ENCODE measurements around the gene RALGAPB. TPM values are rescaled to one million over a fixed set of nuclear protein-coding genes. Genes with fewer than 3 reads are reported as not detected.

Gene RALGAPB
- total and polyA plus RNA-seq, 2 of the 13 experiments (the other 11 are each of a cell fraction or from before 2014, with no cell fraction given): 17.6 to 30.6 TPM

DNA sequence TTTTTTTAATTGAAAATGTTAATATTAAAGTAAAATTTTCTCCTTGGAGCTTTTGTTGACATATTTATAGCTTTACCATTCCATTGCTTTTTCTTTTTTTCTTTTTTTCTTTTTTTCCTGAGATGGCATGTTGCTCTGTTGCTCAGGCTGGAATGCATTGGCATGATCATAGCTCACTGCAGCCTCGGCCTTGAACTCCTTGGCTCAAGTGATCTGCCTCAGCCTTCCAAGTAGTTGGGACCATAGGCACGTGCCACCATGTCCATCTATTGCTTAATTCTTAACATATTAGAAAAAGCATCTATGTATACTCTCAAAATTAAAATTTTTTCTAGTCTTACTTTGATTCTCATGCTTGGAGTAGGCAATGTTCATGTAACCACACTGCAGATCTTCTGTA, 43.0 kb downstream of the RALGAPB start:
- Histone ChIP-seq H3K36me3 (replicated peaks in 1 of 2; ENCODE audit: control insufficient read depth in 1 of 2, insufficient read depth in 2 of 2, low read length in 2 of 2) (peaks cover 16 to 31% of the 10 kb centered on the region in 2 experiments), H4K20me1 (ENCODE audit: insufficient read depth, low read length) (no peaks in the 10 kb centered on the region), H3K9me3 (ENCODE audit: low read length) (no peaks in the 10 kb centered on the region), H3K79me2 (ENCODE audit: insufficient read depth, low read length) (no peaks in the 10 kb centered on the region), H2AFZ (ENCODE audit: low read length) (no peak overlapping the region), H3K27ac (ENCODE audit: extremely low read length, insufficient read depth, low read length) (no peak overlapping the region), H3K4me1 (ENCODE audit: insufficient read depth, low read length) (no peaks in the 10 kb centered on the region), H3K27me3 (ENCODE audit: control insufficient read depth in 1 of 2, insufficient read depth in 2 of 2, low read length in 2 of 2) (no peaks in the 10 kb centered on the region), H3K4me2 (ENCODE audit: low read depth, low read length) (no peak overlapping the region), H3K9ac (ENCODE audit: insufficient read depth, low read depth, low read length) (no peak overlapping the region), H3K4me3 (replicated peaks in 1 of 3; ENCODE audit: insufficient read depth in 1 of 3, low read depth in 2 of 3, low read length in 3 of 3) (no peak overlapping the region)
- in situ Hi-C loops (cut with HindIII; ENCODE audit: extremely low pct_ligation_motif_present, low pct_unique_long_range_greater_than_20kb) (no loop called here), intact Hi-C loops (cut with micrococcal nuclease; ENCODE audit: unreplicated experiment) (no loop called here)
- DNase-seq (ENCODE audit: low spot score): no peak
- no peak for FAIRE-seq
- TF ChIP-seq RXRB (CRISPR knock-in tag; IDR thresholded peaks at IDR 0.05; ENCODE audit: borderline replicate concordance): no peak
- TF ChIP-seq, protein P1, sequence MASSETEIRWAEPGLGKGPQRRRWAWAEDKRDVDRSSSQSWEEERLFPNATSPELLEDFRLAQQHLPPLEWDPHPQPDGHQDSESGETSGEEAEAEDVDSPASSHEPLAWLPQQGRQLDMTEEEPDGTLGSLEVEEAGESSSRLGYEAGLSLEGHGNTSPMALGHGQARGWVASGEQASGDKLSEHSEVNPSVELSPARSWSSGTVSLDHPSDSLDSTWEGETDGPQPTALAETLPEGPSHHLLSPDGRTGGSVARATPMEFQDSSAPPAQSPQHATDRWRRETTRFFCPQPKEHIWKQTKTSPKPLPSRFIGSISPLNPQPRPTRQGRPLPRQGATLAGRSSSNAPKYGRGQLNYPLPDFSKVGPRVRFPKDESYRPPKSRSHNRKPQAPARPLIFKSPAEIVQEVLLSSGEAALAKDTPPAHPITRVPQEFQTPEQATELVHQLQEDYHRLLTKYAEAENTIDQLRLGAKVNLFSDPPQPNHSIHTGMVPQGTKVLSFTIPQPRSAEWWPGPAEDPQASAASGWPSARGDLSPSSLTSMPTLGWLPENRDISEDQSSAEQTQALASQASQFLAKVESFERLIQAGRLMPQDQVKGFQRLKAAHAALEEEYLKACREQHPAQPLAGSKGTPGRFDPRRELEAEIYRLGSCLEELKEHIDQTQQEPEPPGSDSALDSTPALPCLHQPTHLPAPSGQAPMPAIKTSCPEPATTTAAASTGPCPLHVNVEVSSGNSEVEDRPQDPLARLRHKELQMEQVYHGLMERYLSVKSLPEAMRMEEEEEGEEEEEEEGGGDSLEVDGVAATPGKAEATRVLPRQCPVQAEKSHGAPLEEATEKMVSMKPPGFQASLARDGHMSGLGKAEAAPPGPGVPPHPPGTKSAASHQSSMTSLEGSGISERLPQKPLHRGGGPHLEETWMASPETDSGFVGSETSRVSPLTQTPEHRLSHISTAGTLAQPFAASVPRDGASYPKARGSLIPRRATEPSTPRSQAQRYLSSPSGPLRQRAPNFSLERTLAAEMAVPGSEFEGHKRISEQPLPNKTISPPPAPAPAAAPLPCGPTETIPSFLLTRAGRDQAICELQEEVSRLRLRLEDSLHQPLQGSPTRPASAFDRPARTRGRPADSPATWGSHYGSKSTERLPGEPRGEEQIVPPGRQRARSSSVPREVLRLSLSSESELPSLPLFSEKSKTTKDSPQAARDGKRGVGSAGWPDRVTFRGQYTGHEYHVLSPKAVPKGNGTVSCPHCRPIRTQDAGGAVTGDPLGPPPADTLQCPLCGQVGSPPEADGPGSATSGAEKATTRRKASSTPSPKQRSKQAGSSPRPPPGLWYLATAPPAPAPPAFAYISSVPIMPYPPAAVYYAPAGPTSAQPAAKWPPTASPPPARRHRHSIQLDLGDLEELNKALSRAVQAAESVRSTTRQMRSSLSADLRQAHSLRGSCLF (CRISPR knock-in tag; IDR thresholded peaks at IDR 0.05; ENCODE audit: borderline replicate concordance): no peak
- TF ChIP-seq AKAP8 (CRISPR knock-in tag; IDR thresholded peaks at IDR 0.05): no peak
- BruUV-seq (replicated peaks): no TSS peak
- CTCF ChIA-PET (ENCODE audit: low intra/inter-chr PET ratio, low total read pairs): no interaction called here
- WGBS (ENCODE audit: low lambda C conversion rate): 95% methylated on average over 2 of the region's 2 CpGs
- POLR2A ChIA-PET: no interaction called here
- no peak for ATAC-seq

DNA sequence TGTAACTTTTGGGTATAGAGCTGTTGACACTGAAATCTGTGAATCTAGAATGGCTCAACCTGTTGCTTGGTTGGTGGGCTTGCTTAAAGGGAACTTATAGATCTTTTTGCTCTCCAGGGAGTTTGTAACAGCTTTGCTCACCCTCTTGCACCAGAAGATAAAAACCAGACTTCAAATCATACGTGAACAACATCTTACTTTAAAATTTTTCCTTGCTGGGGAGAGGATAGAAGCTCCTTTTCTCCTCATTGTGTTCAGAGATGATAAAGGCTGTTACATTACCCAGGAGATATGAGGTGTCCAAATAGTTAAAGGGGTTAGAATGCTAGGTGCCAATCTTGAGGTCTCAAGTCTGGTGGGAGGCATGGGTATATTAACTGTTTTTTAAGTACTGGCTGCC, 46.8 kb downstream of the RALGAPB start:
- CTCF ChIA-PET (ENCODE audit: low intra/inter-chr PET ratio, low total read pairs): no interaction called here
- H3K27ac ChIP-seq (ENCODE audit: extremely low read length, insufficient read depth, low read length): no peak overlapping the region
- POLR2A ChIA-PET: no interaction called here
- TF ChIP-seq, protein P2, sequence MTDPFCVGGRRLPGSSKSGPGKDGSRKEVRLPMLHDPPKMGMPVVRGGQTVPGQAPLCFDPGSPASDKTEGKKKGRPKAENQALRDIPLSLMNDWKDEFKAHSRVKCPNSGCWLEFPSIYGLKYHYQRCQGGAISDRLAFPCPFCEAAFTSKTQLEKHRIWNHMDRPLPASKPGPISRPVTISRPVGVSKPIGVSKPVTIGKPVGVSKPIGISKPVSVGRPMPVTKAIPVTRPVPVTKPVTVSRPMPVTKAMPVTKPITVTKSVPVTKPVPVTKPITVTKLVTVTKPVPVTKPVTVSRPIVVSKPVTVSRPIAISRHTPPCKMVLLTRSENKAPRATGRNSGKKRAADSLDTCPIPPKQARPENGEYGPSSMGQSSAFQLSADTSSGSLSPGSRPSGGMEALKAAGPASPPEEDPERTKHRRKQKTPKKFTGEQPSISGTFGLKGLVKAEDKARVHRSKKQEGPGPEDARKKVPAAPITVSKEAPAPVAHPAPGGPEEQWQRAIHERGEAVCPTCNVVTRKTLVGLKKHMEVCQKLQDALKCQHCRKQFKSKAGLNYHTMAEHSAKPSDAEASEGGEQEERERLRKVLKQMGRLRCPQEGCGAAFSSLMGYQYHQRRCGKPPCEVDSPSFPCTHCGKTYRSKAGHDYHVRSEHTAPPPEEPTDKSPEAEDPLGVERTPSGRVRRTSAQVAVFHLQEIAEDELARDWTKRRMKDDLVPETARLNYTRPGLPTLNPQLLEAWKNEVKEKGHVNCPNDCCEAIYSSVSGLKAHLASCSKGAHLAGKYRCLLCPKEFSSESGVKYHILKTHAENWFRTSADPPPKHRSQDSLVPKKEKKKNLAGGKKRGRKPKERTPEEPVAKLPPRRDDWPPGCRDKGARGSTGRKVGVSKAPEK (CRISPR knock-in tag; IDR thresholded peaks at IDR 0.05; ENCODE audit: borderline replicate concordance): no peak
- no peak for TF ChIP-seq SMAD1 (CRISPR knock-in tag; IDR thresholded peaks at IDR 0.05; ENCODE audit: borderline replicate concordance, low read depth)
- TF ChIP-seq, protein P3, sequence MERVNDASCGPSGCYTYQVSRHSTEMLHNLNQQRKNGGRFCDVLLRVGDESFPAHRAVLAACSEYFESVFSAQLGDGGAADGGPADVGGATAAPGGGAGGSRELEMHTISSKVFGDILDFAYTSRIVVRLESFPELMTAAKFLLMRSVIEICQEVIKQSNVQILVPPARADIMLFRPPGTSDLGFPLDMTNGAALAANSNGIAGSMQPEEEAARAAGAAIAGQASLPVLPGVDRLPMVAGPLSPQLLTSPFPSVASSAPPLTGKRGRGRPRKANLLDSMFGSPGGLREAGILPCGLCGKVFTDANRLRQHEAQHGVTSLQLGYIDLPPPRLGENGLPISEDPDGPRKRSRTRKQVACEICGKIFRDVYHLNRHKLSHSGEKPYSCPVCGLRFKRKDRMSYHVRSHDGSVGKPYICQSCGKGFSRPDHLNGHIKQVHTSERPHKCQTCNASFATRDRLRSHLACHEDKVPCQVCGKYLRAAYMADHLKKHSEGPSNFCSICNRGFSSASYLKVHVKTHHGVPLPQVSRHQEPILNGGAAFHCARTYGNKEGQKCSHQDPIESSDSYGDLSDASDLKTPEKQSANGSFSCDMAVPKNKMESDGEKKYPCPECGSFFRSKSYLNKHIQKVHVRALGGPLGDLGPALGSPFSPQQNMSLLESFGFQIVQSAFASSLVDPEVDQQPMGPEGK (CRISPR knock-in tag; IDR thresholded peaks at IDR 0.05): no peak
- TF ChIP-seq SCMH1 (CRISPR knock-in tag; IDR thresholded peaks at IDR 0.05; ENCODE audit: borderline replicate concordance): no peak
- TF ChIP-seq ZNF782 (CRISPR knock-in tag; IDR thresholded peaks at IDR 0.05; ENCODE audit: borderline replicate concordance): no peak

More for the DNA sequence above, 46.8 kb downstream of the RALGAPB start:
- no peak overlapping the region for H3K4me3 ChIP-seq (replicated peaks in 1 of 3; ENCODE audit: insufficient read depth in 1 of 3, low read depth in 2 of 3, low read length in 3 of 3)
- no peaks in the 10 kb centered on the region for H3K4me1 ChIP-seq (ENCODE audit: insufficient read depth, low read length)
- no peaks in the 10 kb centered on the region for H3K27me3 ChIP-seq (ENCODE audit: control insufficient read depth in 1 of 2, insufficient read depth in 2 of 2, low read length in 2 of 2)
- no peak overlapping the region for H2AFZ ChIP-seq (ENCODE audit: low read length)
- FAIRE-seq (no peak), ATAC-seq (no peak), DNase-seq (ENCODE audit: low spot score) (no peak)
- no peaks in the 10 kb centered on the region for H3K79me2 ChIP-seq (ENCODE audit: insufficient read depth, low read length)
- intact Hi-C loops (cut with micrococcal nuclease; ENCODE audit: unreplicated experiment): no loop called here
- BruUV-seq (replicated peaks): no TSS peak
- H3K36me3 ChIP-seq (replicated peaks in 1 of 2; ENCODE audit: control insufficient read depth in 1 of 2, insufficient read depth in 2 of 2, low read length in 2 of 2): peaks cover 27 to 58% of the 10 kb centered on the region in 2 experiments
- H3K4me2 ChIP-seq (ENCODE audit: low read depth, low read length): no peak overlapping the region
- H4K20me1 ChIP-seq (ENCODE audit: insufficient read depth, low read length): no peaks in the 10 kb centered on the region
- in situ Hi-C loops (cut with HindIII; ENCODE audit: extremely low pct_ligation_motif_present, low pct_unique_long_range_greater_than_20kb): no loop called here
- no peak overlapping the region for H3K9ac ChIP-seq (ENCODE audit: insufficient read depth, low read depth, low read length)
- WGBS (ENCODE audit: low lambda C conversion rate): 95% methylated on average over 1 of the region's 1 CpG
- H3K9me3 ChIP-seq (ENCODE audit: low read length): no peaks in the 10 kb centered on the region
